Measurements from ENCODE around the gene OSBPL7. TPM values are rescaled to one million over a fixed set of nuclear protein-coding genes. Genes with fewer than 3 reads are reported as not detected.

OSBPL7 gene, protein sequence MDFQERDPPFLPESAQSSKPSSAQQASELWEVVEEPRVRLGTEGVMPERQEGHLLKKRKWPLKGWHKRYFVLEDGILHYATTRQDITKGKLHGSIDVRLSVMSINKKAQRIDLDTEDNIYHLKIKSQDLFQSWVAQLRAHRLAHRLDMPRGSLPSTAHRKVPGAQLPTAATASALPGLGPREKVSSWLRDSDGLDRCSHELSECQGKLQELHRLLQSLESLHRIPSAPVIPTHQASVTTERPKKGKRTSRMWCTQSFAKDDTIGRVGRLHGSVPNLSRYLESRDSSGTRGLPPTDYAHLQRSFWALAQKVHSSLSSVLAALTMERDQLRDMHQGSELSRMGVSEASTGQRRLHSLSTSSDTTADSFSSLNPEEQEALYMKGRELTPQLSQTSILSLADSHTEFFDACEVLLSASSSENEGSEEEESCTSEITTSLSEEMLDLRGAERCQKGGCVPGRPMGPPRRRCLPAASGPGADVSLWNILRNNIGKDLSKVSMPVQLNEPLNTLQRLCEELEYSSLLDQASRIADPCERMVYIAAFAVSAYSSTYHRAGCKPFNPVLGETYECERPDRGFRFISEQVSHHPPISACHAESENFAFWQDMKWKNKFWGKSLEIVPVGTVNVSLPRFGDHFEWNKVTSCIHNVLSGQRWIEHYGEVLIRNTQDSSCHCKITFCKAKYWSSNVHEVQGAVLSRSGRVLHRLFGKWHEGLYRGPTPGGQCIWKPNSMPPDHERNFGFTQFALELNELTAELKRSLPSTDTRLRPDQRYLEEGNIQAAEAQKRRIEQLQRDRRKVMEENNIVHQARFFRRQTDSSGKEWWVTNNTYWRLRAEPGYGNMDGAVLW
- 6.9 and 8.4 TPM in 2 replicates for total RNA-seq

DNA sequence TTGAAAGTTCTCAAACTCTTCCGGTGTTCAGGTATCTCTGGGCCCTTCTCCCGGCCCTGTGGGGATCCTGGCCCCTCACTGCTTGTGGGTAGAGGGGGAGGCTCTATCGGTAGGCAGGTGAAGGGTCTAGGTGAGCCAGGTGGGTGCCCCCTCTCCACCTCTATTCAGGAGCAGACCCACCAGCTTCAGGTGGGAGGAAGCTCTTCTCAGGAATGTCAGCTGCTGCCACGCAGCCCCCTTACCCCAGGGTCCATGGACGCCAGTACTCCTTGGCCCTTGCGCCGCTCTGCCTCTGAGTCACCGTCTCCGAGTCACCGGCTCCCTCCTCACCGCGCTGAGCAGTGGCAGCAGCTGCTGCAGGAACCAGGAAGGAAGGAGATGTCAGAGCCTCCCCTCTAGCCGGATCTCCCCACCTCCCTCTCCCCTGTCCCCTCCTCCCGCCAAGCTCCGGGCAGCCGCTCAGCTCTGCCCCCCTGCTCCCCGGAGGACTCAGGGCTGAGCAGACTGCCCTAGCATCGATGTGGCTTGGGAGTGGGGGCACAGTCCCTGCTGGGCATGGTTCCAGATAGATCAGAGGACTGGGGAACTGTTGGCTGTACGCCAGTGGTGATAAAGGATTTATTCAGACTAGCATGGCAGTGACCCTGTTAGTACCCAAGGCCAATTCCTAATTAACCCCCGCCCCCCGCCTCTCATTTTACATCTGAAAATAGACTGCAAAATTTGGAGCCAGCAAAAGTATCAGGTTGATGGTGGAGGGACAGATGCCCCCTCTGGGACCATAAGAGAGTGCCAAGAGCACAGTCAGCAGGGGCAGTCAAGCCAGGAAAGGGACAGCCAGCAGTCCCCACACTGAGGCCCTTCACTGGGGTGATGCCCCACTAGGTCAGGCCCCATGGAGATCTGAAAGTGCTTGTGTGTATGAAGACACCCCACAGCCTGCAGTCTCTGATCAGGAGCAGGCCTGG, at the start of gene OSBPL7:
TSS of gene OSBPL7 (minus strand) at position 371 of the 968 bp plus-strand sequence. CDS start 1,516 bp downstream, outside the sequence.
- peak within 1 kb of the TSS; percentile 97 for H3K4me3 ChIP-seq (ENCODE audit: low read depth, low read length)
- TF ChIP-seq, protein P1, sequence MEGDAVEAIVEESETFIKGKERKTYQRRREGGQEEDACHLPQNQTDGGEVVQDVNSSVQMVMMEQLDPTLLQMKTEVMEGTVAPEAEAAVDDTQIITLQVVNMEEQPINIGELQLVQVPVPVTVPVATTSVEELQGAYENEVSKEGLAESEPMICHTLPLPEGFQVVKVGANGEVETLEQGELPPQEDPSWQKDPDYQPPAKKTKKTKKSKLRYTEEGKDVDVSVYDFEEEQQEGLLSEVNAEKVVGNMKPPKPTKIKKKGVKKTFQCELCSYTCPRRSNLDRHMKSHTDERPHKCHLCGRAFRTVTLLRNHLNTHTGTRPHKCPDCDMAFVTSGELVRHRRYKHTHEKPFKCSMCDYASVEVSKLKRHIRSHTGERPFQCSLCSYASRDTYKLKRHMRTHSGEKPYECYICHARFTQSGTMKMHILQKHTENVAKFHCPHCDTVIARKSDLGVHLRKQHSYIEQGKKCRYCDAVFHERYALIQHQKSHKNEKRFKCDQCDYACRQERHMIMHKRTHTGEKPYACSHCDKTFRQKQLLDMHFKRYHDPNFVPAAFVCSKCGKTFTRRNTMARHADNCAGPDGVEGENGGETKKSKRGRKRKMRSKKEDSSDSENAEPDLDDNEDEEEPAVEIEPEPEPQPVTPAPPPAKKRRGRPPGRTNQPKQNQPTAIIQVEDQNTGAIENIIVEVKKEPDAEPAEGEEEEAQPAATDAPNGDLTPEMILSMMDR (conservative IDR thresholded peaks at IDR 0.05; ENCODE audit: low read depth, low read length), result peak; percentile 11
- DNase-seq (ENCODE audit: low read depth), result no peak

DNA sequence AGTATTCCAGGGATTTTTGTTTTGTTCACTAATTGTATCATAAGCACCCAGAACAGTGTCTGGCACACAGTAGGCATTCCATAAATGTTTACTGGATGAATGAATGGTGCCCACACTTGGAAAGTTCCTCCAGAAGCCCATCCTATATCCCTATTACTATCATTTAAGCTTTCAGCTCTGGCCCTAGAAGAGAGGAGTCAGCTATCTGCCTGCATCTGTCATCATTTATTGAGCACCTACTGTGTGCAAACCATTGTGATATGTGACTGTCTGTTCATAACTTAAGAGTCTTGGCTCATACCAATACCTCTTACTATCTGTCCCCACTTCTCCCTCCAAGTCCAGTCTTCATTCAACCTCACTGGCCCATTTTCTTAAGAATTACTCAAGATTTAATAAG, 49.5 kb upstream of the OSBPL7 start:
- DNase-seq (ENCODE audit: low read depth), result no peak
- TF ChIP-seq, protein P1 (conservative IDR thresholded peaks at IDR 0.05; ENCODE audit: low read depth, low read length), result no peak
- no peak overlapping the region for H3K4me3 ChIP-seq (ENCODE audit: low read depth, low read length)

DNA sequence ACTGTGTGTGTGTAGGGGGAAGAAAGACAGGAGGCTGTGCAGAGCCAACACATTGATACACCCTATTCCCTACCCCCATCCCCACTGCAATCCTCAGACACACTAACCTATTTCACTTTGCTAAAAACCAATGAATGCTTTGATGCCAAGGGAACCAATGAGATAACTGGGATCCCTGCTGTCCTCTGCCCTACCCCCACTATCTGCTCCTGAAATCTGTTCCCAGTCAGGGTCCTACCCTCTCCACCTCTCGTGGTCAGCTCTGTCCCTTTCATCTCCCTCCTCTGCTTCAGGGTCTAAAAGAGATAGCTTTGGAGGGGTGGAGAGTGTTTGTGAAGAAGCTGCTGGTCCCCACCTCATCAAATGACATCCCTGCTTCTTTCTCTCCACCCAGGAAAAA, 48.5 kb upstream of the OSBPL7 start:
- no peak for DNase-seq (ENCODE audit: low read depth)
- TF ChIP-seq, protein P1 (conservative IDR thresholded peaks at IDR 0.05; ENCODE audit: low read depth, low read length), result no peak
- no peak overlapping the region for H3K4me3 ChIP-seq (ENCODE audit: low read depth, low read length)

DNA sequence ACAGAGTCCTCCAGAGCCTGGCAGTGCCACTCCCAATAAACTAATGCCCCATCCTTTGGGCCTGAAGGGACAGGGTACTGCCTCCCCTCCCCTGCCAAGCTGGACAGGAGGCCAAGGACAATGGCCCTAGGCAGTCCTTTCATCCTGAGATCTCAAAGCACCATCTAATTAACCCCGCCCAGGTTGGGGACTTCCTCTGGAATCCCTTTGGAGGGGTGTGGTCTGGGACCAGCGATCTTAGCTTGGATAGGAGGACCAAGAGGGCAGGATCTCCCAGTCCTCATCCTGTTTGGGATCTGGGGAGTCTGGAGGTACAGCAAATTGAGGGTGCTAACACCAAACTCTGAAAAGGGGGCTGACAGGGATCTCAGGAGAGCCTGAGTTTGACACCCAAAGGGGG, 47.5 kb upstream of the OSBPL7 start:
- no peak for DNase-seq (ENCODE audit: low read depth)
- no peak overlapping the region for H3K4me3 ChIP-seq (ENCODE audit: low read depth, low read length)
- TF ChIP-seq, protein P1 (conservative IDR thresholded peaks at IDR 0.05; ENCODE audit: low read depth, low read length), result no peak

DNA sequence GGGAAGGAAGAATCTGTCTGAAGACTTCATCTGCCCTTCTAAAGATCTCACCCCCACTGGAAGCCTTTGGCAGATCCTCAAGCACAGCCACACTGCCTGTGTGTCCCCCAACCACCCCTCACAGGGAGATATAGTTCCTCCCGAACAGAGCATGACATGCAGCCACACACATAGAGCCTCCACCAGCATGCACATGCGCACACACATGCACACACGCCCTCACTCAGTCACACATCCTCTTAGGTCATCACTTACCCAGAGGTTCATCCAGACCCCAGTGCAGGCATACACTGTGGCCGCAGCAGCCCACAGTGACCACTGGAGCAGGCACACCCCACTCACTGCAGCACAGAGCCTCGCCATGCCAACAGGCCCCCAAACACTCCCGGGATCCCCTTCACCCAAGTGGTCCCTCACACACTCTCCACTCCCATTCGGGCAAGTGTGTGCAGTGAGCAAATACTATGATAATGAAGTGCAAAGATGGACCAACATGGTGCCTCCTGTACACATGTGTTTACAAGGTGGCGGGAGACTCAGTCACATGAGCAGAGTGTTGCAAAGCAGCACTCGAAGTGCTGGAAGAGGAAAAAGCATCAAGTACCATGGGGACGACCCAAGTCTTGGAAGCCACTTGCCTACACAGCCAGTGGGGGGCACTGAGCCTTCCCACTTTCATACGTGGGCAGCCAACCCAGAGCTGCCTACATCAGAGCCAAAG, 46.4 kb upstream of the OSBPL7 start:
- DNase-seq (ENCODE audit: low read depth), result no peak
- TF ChIP-seq, protein P1 (conservative IDR thresholded peaks at IDR 0.05; ENCODE audit: low read depth, low read length), result no peak
- no peak overlapping the region for H3K4me3 ChIP-seq (ENCODE audit: low read depth, low read length)

DNA sequence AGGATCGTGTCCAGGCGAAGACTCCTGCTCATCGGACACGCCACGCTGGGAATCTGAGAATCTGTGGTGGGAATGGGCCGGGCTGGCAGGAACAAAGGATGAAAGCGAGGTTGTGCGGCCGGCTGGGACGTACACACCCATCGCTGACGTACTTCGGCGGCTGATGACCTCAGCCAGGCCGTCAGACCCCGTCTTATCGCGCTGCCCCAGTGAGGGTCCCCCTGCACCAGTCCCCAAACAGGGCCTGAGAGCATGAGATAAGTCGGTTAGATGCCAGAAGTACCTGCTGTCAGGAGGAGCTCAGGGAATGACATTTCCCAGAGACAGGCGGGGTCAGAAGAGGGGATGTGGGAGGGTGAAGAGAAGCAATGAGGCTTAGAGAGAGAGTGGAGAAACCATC, 45.3 kb upstream of the OSBPL7 start:
- DNase-seq (ENCODE audit: low read depth), result no peak
- TF ChIP-seq, protein P1 (conservative IDR thresholded peaks at IDR 0.05; ENCODE audit: low read depth, low read length), result no peak
- H3K4me3 ChIP-seq (ENCODE audit: low read depth, low read length), result no peak overlapping the region

All from epithelial cell of proximal tubule (primary cell).